CD4-positive, alpha-beta T cell treated with Interleukin-10 for 1 hour (primary cell): Measurements from ENCODE around the gene ACSS1.

Experiments
- DNase-seq: peaks from one replicate; pipeline ENCODE4 v3.0.0-alpha.2; 2020

ACSS1 gene

DNA sequence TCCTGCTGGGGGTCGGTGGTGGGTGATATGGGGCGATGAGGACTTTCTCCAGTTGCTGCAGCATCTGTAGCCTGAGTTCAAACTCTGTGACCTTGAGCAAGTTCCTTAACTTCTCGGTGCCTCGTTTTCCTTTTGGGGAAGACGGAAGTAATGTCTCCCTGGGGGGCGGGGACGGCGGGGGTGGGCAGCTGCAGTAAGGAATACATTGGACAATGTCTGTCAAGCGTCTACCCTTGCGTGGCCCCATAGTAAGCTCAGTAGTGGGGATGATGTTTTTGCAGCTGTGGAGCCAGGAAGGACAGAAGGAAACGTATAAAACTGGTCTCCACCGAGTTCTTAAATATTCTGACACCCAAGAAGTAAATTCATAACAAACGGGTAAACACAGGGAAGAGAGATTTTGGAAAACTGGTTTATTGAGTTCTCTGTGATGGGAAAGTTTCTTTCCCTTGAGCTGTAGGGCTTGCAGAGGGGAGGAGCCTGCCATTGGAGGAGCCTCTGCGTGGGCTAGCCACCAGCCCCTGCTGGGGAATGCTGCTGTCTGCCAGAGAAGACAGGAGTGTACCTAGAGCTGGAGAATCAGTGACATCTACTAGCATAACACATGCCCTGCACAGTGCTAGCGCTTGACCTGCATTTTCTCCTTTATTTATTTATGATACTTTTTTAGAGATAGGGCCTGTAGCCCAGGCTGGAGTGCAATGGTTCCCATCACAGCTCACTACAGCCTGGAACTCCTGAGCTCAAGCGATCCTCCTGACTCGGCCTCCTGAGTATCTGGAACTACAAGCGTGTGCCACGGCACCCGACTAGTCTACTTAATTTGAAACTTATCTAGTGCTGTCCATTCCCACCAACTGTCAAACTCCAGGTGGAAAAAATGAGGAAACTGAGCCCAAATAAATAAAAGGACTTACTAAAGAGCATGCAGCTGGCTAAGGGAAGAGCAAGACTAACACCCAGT lies 1.2 kb upstream of the ACSS1 start:
- peak; percentile 19 for DNase-seq

DNA sequence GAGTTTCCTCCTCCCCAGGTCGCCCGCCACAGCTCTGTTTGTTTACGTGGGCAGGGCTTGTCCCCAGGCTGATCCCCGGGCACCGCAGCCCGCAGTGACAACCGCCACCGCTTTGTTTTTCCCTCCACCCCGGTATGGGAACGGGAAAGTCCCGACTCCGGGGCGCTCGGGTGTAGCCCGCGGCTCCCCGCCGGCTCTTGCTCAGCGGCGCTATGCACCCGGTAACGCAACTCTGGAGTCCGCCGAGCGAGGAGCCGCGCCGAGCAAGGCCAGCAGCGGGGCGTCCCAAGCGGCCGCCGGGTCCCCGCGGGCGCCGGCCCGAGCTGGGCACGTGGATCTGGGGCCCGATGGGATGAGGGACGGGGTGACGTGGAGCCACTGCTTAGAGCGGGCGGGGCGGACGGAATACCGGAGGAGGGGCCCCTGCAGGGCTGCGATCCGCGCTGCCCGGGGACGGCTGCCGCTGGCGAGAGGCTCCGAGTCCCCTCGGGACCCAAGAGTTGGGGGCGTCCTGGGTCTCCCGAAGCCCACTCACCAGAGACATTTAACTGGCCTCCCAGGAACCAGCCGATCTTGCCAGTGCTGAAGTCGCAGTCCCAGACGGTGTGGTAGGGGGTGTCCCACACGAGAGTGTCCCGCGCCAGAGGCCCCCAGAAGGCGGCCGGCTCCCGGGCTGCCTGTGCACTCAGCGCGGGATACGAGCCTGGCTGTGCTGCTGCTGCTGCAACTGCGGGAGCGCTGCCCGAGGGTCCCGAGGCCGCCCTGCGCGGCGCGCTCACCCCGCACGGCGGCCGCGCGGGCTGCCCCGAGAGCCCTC lies 497 bp downstream of the ACSS1 start:
- DNase-seq: peak; percentile 87

DNA sequence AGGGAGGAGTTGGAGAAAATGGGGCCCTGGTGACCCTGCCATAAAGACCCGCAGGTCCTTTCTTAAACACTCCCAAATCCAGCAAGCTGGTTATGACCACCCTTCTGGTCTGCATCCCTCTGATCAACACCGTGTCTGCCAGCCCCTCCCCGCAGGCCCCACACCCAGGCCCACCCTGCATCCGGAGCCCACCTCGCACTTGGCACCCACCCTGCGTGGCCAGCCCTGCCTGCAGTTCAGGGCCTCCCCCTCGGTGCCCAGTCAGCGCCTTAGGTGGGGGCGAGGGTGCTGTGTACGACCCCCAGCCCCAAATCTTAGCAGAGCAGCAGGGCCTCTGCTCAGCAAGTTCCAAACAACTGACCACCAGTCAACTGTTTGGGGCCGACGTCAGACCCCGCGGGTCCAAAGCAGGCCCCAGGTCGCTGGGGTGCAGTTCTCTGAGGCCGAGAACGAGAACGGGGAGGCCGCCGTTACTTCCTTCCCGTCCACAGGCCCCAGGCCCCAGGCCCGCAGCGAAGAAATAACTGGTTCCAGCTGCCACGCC lies 1.2 kb downstream of the ACSS1 start:
- DNase-seq: no peak

DNA sequence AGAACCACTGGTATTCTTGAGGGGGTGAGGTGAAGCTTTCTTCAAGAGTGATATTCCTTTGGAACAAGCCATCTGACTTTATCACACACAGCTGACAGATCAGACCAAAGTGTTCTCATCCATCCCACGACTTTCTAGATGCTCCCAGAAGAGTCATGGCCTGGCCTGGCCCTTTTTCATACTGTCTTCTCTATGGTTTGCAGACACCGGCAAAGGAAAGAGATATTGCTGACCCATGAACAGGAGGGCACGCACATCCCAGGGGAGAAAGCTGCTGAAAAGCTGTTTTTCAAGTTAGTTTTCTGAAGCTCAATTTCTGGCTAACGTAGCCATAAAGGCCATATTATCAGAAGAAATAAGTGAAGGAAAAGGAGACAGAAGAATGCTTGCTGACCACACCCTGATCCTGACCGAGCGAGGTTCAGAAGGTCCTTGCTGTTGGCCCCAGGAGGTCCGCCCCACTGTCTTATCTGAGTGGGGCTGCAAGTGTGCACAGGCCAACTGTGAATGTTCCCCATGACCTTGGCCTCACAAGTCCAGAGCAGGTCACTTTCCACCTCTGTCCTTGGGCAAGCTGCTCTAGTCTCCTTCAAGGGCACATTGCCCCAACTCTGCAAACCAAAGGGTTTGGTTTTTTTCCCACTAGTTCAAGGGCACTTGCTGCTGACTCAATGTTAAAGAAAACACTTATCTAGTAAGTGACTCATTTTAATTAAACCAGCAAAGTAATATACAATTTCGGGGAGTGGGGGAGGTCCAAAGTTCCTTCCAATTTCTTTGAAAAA lies 2.0 kb downstream of the ACSS1 start:
- DNase-seq: no peak

DNA sequence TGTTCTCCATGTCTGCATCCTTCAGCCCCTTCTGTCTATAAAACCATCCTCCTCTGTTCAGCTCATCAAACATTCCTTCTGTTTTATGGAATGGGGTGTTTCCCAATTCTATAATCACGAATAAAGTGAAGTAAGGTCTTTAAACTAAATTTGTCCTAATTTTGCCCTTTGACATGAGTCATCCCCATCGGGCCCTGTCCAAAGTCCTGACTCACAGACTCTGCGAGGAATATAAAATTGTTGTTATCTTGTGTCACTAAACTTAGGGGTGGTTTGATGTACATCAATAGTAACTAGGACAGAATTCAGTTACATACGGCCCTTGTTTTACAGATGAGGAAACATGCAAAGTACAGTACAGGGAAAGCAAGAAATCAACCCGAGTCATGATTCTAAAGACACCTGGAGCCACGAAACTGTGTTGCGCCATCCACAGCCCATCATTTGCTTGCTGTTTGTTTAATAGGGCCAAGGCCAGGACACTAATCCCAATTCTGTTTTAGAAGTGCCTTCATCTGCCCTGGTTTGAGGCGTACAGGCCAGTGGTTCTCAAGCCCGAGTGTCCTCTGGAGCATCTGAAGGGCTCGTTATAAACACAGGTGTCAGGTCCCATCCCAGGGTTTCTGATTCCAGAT lies 2.8 kb downstream of the ACSS1 start:
- no peak for DNase-seq

DNA sequence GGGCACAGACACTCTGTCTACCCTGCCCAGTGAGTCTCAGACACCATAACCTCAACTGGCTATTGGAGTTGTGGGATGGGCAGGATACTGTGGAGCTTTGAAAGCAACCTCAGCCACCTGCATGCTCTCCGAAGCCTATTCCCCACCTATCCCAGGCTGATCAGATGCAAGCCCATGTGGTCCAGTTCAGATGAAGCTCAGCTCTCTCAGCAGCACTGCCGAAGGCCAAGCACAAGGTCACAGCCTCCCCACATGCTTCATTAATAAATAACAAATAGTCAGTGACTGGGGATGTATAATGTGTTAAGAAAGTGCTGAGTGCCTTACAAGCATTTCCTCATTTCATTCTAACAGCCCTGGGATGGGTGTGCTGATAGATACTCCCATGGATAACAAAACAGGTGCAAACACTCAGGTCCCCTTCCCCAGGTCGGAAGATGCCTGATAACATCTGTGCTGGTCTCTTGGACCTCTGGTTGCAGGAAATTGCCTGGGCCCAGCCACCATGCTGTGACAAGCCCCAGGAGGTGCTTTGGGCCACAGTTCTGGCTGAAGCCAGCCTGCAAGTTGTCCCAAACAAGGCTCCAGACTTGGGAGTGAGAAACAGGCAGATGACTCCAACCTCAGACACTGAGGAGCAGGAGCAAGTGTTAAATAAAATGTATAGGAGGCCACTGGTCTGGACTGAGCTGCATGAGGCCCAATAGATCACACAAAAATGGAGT lies 3.7 kb downstream of the ACSS1 start:
- DNase-seq: no peak

DNA sequence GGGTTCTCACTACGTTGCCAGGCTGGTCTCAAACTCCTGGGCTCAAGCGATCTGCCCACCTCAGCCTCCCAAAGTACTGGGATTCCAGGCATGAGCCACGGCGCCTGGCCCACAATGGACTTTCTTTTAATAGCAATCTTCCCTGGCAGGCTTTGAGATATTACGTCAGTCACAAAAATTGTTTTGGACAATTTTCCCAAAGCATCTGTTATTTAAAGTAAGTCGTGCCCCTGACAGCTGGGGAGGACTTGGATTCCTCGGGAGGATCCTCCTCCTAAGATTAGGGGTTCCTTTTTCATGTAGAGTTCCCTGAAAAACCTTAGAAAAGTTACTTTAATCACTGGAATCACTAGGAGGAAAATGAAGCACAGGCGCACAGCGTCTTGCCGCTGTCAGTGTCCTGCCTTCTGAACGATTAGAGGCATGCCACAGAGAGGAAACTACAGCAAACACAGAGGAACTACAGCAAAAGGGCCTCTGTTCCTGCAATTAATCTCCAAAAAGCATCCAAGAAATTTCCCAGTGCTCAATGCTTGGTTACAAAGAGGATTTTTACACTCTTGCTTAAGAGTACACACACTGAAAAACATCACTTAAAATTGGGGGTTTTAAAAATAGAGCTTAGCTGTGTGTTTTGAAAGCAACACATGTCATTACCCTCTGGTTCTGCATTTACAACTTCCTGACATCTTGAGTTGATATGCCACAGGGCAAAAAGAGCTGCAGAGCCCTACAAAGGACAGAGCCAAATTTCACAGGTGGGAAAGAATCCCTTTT lies 4.5 kb downstream of the ACSS1 start:
- no peak for DNase-seq

DNA sequence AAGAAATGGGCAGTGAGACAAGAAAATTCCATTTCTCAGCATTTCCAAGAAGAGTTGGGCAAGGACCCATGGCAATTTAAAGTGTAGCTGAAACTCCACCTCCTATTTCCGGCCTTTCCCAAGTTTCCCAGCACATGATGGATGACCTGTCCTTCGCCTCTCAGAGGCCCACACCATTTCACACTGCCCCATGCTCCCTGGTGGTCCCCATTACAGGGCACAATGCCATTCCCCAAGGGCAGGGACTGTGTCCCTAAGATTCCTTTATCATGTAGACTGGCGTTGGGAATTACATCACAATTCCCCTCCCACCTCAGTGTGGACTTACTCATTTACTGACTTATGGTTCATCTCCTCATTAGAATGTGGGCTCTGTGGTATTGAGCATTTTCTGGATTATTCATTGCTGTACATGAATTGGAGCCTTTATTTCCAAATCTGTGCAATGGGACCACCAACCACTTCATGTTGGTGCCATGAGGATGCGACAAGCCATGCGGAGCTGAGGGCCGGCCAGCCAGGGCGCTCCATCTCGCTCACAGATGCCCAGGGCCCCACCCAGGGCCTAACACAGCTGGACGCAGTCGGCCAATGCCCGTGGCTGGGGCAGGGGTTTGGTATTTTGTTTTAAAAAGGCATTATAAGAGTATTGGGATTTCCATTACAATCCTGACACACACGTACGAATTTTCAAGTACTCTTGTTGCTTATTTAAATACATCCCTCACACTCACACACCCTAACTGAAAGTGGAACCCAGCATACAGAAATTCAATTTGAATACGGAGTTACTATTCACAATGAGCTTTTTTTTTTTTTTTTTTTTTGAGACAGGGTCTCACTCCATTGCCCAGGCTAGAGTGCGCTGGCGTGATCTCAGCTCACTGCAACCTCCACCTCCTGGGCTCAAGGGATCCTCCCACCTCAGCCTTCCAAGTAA lies 5.4 kb downstream of the ACSS1 start:
- DNase-seq: no peak

DNA sequence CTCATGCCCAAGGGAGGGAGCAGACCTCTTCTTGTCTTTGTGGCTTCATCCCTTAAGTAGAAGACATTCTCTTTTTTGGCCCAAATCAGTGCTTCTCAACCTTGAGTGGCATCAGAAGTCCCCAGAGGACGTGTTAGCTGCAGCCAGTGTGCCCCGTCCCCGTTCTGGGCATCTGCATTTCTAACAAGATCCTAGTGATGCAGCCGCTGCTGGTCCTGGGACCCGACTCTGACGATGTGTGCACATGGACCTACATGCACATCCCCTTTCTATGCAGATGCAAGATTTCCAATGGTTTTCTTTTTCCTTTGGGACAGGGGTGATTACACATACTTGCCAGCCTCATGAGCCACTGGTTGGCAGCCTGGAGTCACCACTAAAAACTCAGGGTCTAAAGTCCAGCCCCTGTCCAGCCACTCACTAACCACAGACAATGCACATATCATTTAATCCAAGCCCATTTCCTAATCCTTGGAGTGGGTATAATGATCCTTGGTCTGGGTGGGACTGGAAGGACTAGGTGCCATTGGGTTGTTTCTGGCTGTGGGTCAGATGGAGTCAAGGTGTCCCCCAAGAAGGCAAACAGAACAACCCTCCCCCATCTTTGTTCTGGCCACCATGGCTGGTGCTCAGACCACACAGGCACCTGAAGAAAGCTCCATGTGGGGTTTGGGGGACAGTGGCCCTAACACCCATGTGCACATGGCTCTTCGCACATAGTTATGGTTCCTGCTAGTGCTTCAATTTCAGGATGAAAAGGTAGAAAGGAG lies 6.4 kb downstream of the ACSS1 start:
- DNase-seq: no peak

DNA sequence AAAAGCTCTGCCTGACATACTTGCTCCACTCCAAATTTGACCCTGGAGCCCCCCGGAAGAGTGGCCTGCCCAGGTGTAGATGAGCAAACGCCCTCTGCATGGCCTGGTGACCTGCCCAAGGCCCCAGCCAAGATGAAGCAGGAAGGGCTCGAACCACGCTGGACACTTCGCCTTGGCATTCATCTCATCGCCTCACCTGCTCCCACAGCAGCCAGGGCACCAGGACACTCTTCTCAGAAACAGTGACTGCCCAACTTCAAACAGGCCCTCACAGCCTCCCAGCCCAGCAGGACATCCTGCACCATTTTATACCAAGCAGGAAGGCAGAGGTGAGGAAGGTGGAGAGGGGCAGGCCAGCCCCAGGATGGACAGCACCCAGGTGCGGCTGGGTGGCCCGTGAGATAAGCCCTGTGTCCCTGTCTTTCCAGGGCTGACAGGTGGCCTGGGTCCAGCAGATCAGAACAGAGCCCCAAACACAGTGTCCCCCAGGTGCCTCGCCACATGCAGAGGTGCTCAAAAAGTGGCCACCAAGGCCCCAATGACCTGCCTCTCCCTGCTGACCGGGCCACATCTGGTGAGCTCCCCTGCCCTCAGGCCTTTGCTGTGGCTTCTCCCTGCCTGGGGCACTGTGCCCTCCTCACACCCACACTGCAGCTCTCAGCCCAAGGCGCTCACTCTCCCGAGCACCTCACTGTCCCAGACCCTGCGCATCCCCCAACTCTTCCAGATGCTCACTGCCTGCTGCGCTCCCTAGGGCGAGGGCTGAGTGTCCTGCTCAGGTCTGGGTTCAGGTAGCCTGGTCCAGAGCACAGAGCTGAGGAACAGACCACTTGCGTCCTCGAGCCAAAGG lies 7.2 kb downstream of the ACSS1 start:
- DNase-seq: no peak

DNA sequence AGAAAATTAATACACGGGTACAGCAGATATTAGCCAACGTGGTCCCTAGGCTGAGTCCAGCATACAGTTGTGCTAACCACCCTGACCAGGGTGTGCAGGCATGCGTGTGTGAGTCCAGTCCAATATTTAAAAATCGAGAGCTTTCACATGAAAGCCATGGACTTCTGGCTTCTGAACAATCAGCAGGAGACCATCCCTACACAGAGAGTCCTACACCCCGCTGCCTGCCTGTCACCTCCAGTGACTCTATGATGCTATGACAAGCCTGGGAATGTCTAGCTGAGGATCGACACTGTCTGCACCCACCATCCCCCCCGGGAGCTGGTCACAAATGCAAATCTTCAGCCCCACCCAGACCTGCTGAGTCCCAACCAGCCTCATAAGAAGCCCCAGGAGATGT lies 7.9 kb downstream of the ACSS1 start:
- DNase-seq: no peak

DNA sequence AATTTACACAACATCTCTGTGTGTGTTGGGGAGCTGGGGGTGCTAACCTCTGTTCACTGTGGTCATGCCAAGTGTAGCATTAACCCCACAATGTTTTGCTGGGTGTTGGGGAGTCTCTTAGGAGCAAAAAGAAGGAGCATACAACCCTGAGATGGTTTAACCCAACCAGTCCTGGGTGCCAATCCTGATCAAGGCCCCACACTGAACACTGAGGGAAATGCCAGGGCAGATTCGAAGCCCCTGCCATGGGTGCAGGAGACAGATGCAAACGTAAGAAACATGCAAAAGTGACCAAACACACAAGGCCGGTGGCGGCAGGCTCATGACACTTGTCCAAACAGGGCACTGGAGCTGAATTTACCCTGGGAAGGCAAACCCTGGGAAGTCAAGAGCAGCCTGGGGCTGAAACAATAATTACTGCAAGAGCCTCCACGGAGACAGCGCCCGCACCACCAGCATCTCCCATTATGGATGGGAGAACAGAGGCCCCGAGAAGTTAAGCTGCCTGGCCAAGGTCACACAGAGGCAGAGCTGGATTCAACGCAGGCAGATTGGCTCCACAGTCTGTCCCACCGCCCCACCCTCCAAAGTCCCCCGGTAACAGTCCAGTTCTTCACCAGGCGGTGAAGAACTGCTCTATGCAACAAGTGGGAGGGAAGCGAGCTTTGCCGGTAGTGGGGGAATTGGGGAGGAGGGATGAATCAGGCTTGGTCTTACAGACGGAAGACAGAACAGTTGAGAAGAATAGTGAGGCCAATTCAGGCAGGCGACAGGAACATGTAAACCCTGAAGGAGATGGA lies 8.5 kb downstream of the ACSS1 start:
- DNase-seq: no peak

DNA sequence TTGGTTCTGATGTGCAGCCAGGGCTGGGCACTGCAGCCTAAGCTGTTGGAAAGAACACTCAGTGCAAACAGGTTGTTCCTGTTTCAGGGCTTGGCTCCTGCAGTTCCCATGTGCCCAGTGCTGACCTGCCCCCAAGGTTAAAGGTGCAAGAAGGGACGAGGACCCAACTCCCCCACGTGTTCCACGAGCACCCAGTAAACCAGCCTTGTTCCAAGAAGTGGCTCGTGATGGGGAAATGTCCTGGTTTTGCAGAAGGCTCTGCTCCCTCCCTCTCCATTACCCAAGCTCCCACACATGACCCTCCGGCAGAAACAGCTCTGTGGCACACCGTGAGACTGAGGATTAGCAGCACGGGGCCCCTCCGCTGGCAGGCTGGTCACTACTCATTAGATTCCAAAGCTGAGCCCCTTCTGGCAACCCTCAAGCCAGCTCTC lies 9.4 kb downstream of the ACSS1 start:
- no peak for DNase-seq

DNA sequence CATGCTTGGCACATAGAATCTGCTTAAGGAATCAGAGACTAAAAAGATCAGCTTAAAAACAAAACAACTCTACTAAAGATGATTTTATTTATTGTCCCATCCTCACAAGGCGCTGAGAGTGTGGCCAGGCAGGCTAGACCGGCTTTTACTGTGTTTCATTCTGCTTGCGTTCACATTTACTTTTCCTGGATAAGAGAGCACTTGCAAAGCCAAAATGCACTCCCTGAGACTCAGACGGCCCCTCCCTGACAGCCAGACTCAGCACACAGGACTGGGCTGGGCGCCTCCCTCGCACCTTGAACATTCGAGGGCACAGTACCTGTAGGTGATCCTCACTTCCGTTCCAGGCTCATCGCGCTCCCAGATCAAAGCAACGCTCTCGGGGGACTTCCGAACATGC lies 10.2 kb downstream of the ACSS1 start:
- peak; percentile 31 for DNase-seq

DNA sequence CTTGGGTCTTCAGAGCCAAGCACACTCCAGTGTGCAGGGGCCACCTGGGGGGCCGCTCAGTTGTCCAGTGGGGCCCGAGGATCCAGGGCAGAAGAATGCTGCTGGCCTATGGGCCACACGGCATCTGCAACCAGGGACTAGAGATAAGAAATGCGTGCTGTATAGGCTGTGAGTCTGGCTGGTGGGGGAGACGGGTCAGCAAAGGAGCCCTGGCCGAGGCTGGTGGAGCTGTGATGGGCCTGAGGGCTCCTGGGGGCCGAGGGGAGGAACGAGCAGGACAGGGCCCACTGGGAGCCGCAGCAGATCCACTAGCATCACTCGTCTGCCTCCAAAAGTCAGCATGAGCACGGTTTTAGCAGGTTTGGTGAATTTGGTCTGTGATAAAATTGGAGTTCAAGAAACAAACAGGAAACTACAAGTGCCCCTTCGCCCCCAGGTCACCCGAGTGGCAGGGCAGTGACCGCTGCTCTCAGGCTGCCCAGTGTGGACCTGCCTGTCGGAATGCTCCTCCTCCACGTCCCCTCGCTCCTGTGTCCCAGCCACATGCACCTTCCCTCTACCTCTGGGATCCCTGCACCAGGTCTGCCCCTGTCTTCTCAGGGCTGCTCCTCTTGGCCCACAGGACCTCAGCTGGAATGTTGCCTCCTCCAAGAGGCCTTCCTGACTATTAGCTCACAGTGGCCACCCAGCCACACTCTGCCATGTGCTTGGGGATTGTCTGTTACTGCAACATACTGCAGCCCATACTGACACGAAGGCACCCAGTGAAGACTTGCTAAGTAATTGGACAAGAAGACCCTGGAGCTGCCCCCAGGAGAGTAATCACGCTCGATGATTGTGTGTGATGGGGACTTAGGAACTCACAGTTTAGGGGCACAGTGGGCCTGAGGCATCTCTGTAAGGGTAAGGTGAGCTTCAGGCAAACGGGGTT lies 10.9 kb downstream of the ACSS1 start:
- no peak for DNase-seq

DNA sequence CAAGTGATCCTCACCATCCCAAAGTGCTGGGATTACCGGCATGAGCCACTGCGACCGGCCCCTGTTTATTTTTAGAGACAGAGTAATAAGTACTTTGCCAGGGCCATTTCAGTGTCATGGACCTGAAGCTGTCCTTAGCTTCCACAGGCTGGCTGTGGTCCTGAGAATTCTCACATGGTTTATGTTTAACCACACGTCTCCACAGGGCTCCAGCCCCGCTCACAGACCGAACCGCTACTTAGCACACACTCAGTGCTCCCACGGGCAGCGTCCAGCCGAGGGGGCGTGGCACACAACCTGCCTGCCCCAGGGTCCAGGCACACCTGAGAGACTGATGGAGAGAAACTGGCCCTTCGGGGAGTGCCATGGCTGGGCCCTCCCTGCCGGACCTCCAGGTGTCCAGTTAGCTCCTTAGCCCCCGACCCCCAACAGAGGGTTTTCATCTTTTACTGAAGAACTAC lies 11.7 kb downstream of the ACSS1 start:
- DNase-seq: no peak
